22Rv1 (cell line): ENCODE measurements around the gene SYTL4.

Experiments
- ZFX ChIP-seq: fragments of 450-650 bp; IDR thresholded peaks from 2 replicates; pipeline ENCODE4 v1.6.1; 2017; ENCODE audit warnings: antibody characterized with exemption, borderline replicate concordance
- TF ChIP-seq, protein P1 (sequence below): fragments of 450-650 bp; IDR thresholded peaks from 2 replicates; pipeline ENCODE4 v1.5.1; 2017; ENCODE audit warnings: mild to moderate bottlenecking

DNA sequence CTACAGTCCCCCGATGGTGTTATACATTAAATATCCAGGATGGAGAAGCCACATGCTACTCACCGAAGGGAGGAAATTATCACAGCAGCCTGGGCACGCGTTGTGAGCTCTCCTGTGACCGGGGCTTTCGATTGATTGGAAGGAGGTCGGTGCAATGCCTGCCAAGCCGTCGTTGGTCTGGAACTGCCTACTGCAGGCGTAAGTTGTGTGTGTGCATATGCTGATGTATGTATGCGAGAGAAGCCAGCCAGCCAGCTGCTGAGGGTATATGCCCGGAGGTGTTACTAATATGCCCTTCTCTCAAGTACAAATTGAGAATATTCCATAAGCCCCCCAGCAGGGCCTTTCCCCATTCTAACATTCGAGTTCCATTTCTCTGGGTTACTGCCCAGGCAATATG lies 69.8 kb downstream of the SYTL4 start:
- TF ChIP-seq, protein P1, sequence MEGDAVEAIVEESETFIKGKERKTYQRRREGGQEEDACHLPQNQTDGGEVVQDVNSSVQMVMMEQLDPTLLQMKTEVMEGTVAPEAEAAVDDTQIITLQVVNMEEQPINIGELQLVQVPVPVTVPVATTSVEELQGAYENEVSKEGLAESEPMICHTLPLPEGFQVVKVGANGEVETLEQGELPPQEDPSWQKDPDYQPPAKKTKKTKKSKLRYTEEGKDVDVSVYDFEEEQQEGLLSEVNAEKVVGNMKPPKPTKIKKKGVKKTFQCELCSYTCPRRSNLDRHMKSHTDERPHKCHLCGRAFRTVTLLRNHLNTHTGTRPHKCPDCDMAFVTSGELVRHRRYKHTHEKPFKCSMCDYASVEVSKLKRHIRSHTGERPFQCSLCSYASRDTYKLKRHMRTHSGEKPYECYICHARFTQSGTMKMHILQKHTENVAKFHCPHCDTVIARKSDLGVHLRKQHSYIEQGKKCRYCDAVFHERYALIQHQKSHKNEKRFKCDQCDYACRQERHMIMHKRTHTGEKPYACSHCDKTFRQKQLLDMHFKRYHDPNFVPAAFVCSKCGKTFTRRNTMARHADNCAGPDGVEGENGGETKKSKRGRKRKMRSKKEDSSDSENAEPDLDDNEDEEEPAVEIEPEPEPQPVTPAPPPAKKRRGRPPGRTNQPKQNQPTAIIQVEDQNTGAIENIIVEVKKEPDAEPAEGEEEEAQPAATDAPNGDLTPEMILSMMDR, result no peak
- no peak for TF ChIP-seq ZFX
